Fibroblast of upper back skin (primary cell): ENCODE measurements around the gene BRMS1.

Experiments used
- DNase-seq: peaks from one replicate; pipeline ENCODE4 v3.0.0-alpha.2; 2013

The BRMS1 gene

DNA sequence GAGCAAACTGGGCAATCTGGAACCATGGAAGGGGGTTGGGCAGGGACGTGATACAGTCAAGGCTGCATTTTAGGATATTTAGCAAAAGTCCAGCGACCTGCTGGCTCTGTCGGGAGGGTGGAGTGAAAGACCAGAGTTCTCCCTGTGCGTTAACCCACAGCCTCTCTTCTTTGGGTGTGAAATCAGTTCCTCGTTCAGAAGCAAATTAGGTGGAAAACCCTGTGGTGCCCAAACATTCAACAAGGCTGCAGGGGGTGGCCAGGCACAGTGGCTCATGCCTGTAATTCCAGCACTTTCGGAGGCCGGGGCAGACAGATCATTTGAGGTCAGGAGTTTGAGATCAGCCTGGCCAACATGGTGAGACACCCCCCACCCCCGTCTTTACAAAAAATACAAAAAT lies 47.3 kb downstream of the BRMS1 start:
- DNase-seq: no peak

DNA sequence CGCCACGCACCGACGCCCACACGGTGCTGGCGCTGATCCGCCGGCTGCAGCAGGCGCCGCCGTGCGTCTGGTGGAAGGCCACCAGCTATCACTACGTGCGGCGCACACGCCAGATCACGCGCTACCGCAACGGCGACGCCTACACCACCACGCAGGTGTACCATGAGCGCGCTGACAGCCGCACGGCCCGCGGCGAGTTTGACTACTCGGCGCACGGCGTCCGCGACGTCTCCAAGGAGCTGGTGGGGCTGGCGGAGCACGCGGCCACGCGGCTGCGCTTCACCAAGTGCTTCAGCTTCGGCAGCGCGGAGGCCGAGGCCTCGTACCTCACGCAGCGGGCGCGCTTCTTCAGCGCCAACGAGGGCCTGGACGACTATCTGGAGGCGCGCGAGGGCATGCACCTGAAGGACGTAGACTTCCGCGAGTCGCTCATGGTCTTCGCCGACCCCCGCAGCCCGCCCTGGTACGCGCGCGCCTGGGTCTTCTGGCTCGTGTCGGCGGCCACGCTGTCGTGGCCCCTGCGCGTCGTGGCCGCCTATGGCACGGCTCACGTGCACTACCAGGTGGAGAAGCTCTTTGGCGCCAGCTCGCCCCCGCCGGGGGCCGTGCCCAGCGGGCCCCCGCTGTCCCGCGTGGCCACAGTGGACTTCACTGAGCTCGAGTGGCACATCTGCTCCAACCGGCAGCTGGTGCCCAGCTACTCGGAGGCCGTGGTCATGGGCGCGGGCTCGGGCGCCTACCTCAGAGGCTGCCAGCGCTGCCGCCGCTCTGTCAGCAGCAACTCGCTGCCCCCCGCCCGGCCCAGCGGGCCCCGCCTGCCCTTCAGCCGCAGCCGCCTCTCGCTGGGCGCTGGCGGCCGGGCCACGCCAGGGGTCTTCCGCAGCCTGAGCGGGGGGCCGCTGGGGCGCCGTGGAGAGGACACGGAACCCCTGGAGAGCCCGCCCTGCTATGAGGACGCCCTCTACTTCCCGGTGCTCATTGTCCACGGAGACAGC lies 50.0 kb downstream of the BRMS1 start:
- no peak for DNase-seq

DNA sequence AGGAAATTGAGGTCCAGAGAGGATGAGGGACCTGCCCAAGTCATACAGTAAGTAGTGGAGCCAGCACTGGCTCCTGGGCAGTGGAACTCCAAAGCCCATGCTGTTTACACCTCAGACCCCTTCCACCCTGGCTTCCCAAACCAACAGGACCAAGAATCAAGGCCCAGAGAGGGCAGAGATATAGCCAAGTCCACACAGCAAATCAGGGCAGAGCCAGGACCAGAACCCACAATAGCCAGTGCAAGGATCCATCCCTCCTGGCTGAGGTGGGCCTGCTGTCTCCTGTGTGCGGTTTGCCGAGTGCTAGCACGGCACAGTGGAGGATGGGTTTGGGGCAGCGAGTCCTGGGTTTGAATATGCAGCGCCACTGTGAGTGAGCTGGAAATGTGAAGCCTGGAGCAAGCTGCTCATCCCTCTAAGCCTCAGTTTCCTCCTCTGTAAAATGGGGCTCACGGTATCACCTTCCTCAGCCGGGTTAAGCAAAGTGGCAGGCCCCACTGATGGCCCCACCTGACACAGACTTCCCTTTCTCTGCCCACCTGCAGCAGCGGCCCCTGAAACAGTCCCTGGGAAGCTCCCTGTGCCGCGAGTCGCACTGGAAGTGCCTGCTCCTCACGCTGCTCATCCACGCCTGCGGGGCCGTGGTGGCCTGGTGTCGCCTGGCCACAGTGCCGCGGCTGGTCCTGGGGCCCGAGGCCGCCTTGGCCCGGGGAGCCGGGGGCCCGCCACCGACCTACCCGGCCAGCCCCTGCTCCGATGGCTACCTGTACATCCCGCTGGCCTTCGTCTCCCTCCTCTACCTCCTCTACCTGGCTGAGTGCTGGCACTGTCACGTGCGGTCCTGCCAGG lies 50.9 kb downstream of the BRMS1 start:
- no peak for DNase-seq

DNA sequence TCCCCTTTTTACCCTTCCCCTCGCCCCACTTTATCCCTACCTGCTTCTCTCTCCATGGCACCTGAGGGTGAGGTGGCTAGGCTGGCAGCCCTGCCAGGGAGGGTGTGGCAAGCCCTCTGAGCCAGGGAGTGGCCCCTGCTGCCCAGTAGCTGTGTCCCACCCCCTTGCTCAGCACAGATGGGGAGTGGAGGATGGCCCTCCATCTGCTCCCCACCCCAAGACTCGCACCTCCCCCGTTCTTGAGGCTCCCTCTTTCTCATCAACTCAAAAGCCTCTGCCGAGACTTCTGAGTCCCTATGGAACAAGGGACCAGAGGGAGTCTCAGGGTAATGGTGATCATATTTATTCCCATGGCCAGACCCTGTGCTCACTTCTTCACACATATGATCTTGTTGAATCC lies 51.6 kb downstream of the BRMS1 start:
- no peak for DNase-seq

DNA sequence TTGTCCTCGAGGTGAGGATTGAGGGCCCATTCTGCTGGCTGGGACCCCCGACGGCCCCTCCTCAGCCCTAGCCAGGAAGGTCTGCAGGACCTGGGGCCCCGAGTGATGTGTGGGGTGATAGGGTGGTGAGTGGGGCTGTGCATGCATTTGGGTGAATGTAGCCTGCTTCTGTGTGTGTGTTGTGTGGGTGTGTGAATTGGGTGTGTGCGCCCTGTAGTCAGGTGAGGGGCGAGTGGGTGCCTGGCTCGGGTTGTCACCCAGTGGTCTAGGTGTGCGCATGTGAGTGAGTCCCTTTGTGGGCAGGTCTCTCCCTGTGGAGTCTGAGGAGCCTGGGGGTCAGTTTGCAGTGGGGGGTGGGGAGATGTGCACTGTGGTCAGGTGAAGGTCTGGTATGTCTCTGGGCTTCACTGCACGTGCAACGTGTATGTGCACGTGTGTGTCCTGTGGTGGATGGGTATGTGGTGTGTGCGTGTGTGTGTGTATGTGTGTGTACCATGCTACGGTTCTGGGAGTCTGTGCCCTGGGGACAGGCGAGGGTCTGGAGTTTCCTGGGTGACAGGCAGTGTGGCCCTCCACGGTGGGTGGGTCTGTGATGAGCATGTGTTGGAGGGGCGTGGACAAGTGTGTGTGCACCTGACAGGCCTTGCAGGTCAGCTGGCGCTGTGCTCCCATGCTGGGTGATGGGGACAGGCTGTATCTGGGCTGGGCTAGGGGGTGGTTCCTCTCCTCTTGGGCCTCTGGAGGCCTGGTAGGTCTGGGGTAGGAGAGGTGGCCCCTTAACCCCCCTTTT lies 52.2 kb downstream of the BRMS1 start:
- no peak for DNase-seq

DNA sequence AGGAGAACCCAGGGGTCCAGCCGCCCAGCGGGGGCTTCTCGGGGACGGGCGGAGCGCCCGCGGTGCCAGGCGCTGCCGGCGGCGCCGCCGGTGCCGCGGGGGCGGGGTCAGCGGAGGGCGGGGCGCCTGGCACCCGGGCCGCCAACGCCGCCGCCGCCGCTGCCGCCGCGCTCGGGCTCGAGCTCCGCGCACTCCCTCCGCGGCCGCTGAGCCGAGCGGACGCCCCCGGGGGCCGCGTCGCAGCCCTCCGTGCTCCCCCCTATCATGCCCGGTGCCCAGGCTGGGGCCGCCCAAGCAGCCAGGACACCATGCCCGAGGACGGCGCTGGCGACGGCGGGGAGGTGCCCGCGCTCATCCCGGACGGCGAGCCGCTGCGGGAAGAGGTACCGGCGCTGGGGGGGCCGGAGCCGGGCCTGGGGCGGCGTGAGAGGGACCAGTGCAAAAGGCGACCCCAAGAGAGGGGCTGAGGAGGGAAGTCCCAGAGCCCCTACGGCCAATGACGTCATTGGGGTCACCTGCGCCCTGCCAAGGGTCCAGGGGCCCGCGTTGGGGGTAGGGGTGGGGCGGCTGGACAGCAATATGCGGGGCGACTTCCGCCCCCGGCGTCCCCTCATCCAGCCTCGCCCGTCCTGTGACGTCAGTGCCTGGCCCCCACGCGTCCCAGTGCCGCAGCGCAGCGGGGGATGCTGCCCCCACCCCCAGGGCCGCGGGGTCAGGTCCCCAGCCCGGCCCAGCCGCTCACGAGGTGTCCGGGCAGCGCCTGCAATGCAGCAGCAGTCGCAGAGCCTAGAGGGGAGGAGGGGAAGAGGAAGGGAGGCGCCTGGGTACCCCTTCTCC lies 53.0 kb downstream of the BRMS1 start, which contains the start of gene TMEM151A:
TMEM151A (plus strand) TSS at position 189 of the 837 bp plus-strand sequence; CDS start at position 309, 120 bp downstream.
- no peak for DNase-seq

DNA sequence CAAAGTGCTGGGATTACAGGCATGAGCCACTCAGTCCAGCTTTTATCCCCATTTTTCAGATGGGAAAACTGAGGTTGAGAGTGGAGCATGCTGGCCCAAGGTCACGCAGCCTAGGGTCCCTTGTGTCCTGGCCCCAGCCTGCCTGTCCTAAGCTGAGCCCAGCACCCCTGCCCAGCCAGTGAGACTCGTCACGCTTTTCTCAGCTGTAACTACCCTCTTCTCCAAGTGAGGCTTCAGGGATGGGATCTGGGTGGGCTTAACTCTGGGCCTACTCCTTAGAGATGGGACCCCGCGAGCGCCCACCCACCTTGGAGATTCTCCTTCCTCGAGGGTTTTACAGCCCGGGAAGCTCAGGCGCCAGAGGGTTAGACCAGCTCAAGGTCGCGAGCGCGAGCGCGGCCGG lies 53.6 kb downstream of the BRMS1 start:
- DNase-seq: no peak

DNA sequence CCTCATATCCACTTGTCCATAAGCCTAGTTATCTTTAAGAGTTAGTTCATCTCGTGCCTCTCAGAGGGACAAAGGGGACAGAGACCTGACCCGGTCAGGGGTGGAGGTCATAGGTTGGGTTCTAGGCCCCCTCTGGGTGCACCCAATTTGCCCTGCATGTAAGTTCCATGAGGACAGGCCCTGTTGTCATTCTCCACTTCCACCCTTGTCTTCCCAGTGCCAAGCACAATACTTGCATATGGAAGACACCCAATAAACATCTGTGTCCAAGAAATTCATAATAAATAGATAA lies 54.6 kb downstream of the BRMS1 start:
- no peak for DNase-seq

DNA sequence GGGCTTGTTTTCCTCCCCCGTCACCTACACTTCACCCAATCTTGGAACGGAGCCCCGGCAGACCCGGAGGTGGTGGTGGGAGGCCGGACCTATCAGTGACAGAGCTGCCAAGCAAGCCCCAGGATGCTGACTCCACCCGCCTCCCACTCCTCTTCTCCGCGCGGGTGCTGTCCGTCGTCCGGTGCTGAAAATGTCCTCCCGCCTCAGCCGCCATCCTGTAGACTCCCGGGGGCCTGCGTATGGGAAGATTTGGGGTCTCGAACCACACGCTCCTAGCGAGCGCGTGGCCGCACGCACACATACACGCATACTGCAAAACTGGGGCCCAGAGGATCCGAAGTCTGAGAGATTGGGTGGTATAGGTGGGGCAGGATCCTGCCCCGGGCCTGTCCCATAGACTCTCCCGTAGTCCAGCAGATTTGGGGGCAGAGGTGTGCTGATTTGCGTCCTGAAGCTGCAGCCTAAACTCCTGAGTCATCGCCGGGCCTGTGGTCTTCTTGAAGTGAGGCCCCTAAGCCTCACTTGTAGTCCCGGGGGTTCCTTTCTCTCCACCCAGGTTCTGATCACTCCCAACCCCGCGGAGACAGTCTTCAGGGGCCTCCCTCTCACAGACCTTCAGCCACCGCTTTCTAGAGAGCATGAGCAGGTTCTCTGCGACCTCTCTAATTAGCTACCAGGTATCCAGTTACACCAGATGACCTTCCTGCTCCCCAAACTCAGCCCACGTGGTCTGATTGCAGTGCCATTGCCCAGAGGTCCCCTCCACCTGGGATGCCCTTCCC lies 55.2 kb downstream of the BRMS1 start:
- no peak for DNase-seq

DNA sequence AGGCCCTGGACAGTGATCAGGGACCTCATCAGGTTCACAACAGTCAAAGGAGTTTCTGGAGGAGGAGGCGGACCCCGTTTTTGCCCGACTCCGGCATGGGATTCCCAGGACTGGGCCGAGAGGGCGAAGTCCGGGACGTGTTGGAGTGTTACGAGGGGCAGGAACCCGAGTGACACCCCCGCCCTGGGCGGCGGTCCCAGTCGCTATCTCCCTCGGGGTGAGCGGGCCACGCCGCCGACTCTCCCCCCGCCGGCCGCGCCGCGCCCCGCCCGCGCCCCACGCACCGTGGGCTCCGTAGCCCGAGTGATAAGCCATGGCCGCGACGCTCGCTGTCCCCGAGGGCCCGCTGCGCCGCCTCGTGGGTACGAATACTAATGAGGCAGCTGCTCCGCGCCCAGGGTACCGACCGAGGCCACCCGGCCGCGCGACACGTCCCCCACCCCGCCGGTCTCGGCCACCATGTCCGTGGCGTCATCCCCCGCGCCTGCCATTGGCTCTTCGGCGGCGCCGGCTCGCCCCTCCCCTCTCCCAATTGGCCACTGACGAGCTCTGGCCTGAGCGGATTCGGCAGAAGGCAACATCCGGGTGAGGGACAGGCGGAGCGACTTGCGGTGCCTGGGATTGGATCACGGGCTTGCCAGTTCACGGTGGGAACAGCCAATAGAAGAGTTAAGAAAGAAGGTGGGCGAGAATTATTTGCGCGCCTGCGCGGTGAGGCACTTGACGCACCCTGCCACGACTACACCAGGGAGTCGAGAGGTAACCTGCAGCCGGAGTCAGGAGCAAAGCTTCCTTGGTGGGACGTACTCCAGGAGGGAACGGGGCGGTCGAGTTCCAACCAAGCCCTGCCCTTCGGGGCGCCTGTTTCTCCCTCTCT lies 56.0 kb downstream of the BRMS1 start, which contains the start of gene YIF1A:
YIF1A (minus strand) TSS at position 473 of the 877 bp plus-strand sequence; CDS start at position 315, 158 bp downstream.
- peak; percentile 100 for DNase-seq

DNA sequence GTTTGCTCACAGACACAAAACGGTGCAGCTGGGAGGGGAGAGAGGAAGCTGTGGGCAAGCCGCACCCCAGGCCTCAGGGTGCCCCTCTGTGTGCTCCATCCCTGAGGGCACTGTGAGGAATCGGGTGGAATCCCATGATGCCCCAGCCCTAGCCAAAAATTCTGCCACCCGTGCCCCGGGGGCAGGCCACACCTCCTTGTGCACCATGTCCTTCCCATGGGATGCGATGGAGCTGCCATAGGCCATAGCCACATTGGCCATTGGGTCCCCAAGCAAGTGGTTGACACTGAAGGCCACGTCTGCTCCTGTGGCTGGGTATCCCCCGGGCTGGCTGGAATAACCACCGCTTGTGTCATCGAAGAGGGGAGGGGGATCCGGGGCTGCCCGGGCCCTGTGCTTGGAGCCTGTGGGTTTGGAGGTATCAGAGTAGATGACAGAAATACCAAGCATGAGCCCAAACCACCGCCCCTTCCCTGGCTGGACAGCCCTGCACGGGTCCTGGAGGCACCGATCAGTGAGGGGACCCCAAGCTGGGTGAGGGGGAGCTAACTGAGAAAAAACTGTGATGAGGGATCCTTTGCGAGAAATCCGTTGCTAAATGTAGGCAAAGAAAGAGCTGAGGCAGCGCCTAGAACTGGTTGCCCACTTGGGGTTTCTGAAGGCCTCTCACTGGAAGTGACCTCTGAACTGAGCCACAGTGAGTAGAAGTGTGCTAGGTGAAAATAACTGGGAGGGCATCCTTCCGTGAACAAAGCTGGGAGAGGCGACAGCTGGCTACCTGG lies 56.8 kb downstream of the BRMS1 start:
- no peak for DNase-seq
